Trophoblast cell (in vitro differentiated cells and primary cell): ENCODE measurements around the gene CPNE4.

Source experiments
- DNase-seq, 2 donors: peaks; one replicate each; pipeline ENCODE4 v3.0.0-alpha.2; 2016
- H2AFZ ChIP-seq: 2 replicates; pipeline ENCODE4 v1.6.1; 2013; ENCODE audit warnings: low read length, moderate library complexity, mild to moderate bottlenecking; ENCODE audit not compliant: insufficient read depth, poor library complexity
- H2AK5ac ChIP-seq: 2 replicates; pipeline ENCODE4 v1.6.1; 2013; ENCODE audit warnings: mild to moderate bottlenecking, low read length
- H2BK120ac ChIP-seq: 2 replicates; pipeline ENCODE4 v1.6.1; 2013; ENCODE audit warnings: low read length, mild to moderate bottlenecking, moderate library complexity; ENCODE audit not compliant: insufficient read depth, poor library complexity
- H2BK12ac ChIP-seq: 2 replicates; pipeline ENCODE4 v1.6.1; 2013; ENCODE audit warnings: mild to moderate bottlenecking, low read length, moderate library complexity
- H2BK5ac ChIP-seq: 2 replicates; pipeline ENCODE4 v1.6.1; 2013; ENCODE audit warnings: low read length, low read depth, moderate library complexity, mild to moderate bottlenecking; ENCODE audit not compliant: poor library complexity
- H3K14ac ChIP-seq: 2 replicates; pipeline ENCODE4 v1.6.1; 2013; ENCODE audit warnings: mild to moderate bottlenecking, low read length
- H3K18ac ChIP-seq: 2 replicates; pipeline ENCODE4 v1.6.1; 2013; ENCODE audit warnings: mild to moderate bottlenecking, low read length
- H3K23ac ChIP-seq: 2 replicates; pipeline ENCODE4 v1.6.1; 2013; ENCODE audit warnings: low read length
- H3K27ac ChIP-seq: 2 replicates; pipeline ENCODE4 v1.5.1; 2013; ENCODE audit warnings: low read depth, mild to moderate bottlenecking, inconsistent platforms, low read length, moderate library complexity
- H3K27me3 ChIP-seq: 2 replicates; pipeline ENCODE4 v1.6.1; 2013; ENCODE audit warnings: inconsistent platforms, mild to moderate bottlenecking, low read length, moderate library complexity; ENCODE audit not compliant: insufficient read depth
- H3K36me3 ChIP-seq, 2 experiments: 1 replicate in 1 of 2; 2 replicates in 1 of 2; pipeline ENCODE4 v1.6.1; 2013; ENCODE audit warnings: low read length in 2 of 2, mild to moderate bottlenecking in 2 of 2, moderate library complexity in 1 of 2; ENCODE audit not compliant: insufficient read depth in 2 of 2, control insufficient read depth in 1 of 2
- H3K4ac ChIP-seq: 2 replicates; pipeline ENCODE4 v1.6.1; 2013; ENCODE audit warnings: low read depth, mild to moderate bottlenecking, low read length, moderate library complexity
- H3K4me1 ChIP-seq, 2 experiments: 1 replicate in 1 of 2; 2 replicates in 1 of 2; pipeline ENCODE4 v1.6.1; 2013; ENCODE audit warnings: low read length in 2 of 2, mild to moderate bottlenecking in 2 of 2, moderate library complexity in 1 of 2; ENCODE audit not compliant: insufficient read depth in 2 of 2, control insufficient read depth in 1 of 2
- H3K4me2 ChIP-seq: 2 replicates; pipeline ENCODE4 v1.6.1; 2013; ENCODE audit warnings: inconsistent platforms, mild to moderate bottlenecking, low read length, moderate library complexity
- H3K4me3 ChIP-seq: 2 replicates; pipeline ENCODE4 v1.5.1; 2013; ENCODE audit warnings: mild to moderate bottlenecking, low read depth, low read length, inconsistent platforms
- H3K79me1 ChIP-seq: one replicate; pipeline ENCODE4 v1.6.1; 2013; ENCODE audit warnings: low read length
- H3K79me2 ChIP-seq: 2 replicates; pipeline ENCODE4 v1.6.1; 2013; ENCODE audit warnings: low read length, mild to moderate bottlenecking; ENCODE audit not compliant: control insufficient read depth, insufficient read depth, poor library complexity
- H3K9ac ChIP-seq: 2 replicates; pipeline ENCODE4 v1.6.1; 2013; ENCODE audit warnings: mild to moderate bottlenecking, low read length
- H3K9me3 ChIP-seq: 2 replicates; pipeline ENCODE4 v1.6.1; 2013; ENCODE audit warnings: low read depth, mild to moderate bottlenecking, control low read depth, inconsistent platforms, low read length; ENCODE audit not compliant: insufficient read depth
- H4K12ac ChIP-seq: 2 replicates; pipeline ENCODE4 v1.6.1; 2013; ENCODE audit warnings: low read depth, mild to moderate bottlenecking, low read length, moderate library complexity
- H4K8ac ChIP-seq: 2 replicates; pipeline ENCODE4 v1.6.1; 2013; ENCODE audit warnings: low read depth, mild to moderate bottlenecking, low read length, moderate library complexity
- H4K91ac ChIP-seq: one replicate; pipeline ENCODE4 v1.6.1; 2013; ENCODE audit warnings: low read depth, mild to moderate bottlenecking, low read length, moderate library complexity
- WGBS: extraction: QIAGEN DNeasy Blood & Tissue Kit; methylation state at CpG from one replicate; pipeline ENCODE4 v1.1.7; 2013; ENCODE audit warnings: missing lambda C conversion rate; ENCODE audit not compliant: insufficient read length, insufficient coverage; ENCODE audit errors: extremely low coverage; 5-methylcytosine and 5-hydroxymethylcytosine counted together

CPNE4 gene

GRCh38 chr3:131750256-131750655 is 284.6 kb downstream of the CPNE4 start:
- Histone ChIP-seq H3K14ac (no peak overlapping the region), H3K4me3 (no peak overlapping the region), H3K27me3 (no peaks in the 10 kb centered on the region), H4K12ac (no peak overlapping the region), H3K79me1 (no peaks in the 10 kb centered on the region), H3K18ac (no peak overlapping the region), H2BK120ac (no peak overlapping the region), H2BK5ac (no peak overlapping the region), H2AK5ac (no peak overlapping the region), H4K8ac (no peak overlapping the region), H3K4ac (no peak overlapping the region), H4K91ac (no peak overlapping the region), H2BK12ac (no peak overlapping the region), H3K4me1 (no peaks in the 10 kb centered on the region), H3K4me2 (no peak overlapping the region), H3K79me2 (no peaks in the 10 kb centered on the region), H2AFZ (no peak overlapping the region), H3K23ac (no peak overlapping the region), H3K9me3 (no peaks in the 10 kb centered on the region), H3K9ac (no peak overlapping the region), H3K27ac (no peak overlapping the region), H3K36me3 (no peaks in the 10 kb centered on the region)
- no CpG with 5 or more reads among the region's 3 CpGs for WGBS
- no peak for DNase-seq

GRCh38 chr3:131749826-131750225 is 285.0 kb downstream of the CPNE4 start:
- H3K36me3 ChIP-seq, result no peaks in the 10 kb centered on the region
- no peak overlapping the region for H4K91ac ChIP-seq
- H3K23ac ChIP-seq, result no peak overlapping the region
- H2BK120ac ChIP-seq, result no peak overlapping the region
- no peak overlapping the region for H4K12ac ChIP-seq
- H2BK5ac ChIP-seq, result no peak overlapping the region
- no peak overlapping the region for H3K9ac ChIP-seq
- H3K4ac ChIP-seq, result no peak overlapping the region
- H3K4me1 ChIP-seq, result no peaks in the 10 kb centered on the region
- no peak overlapping the region for H2BK12ac ChIP-seq
- H3K27ac ChIP-seq, result no peak overlapping the region
- no peaks in the 10 kb centered on the region for H3K79me1 ChIP-seq
- no peak overlapping the region for H3K4me2 ChIP-seq
- WGBS, result no CpG with 5 or more reads among the region's 1 CpG
- H3K14ac ChIP-seq, result no peak overlapping the region
- no peak overlapping the region for H2AFZ ChIP-seq
- H4K8ac ChIP-seq, result no peak overlapping the region
- H3K79me2 ChIP-seq, result no peaks in the 10 kb centered on the region
- no peaks in the 10 kb centered on the region for H3K27me3 ChIP-seq
- no peak for DNase-seq
- H3K9me3 ChIP-seq, result no peaks in the 10 kb centered on the region
- H3K4me3 ChIP-seq, result no peak overlapping the region
- H3K18ac ChIP-seq, result no peak overlapping the region
- no peak overlapping the region for H2AK5ac ChIP-seq

DNA sequence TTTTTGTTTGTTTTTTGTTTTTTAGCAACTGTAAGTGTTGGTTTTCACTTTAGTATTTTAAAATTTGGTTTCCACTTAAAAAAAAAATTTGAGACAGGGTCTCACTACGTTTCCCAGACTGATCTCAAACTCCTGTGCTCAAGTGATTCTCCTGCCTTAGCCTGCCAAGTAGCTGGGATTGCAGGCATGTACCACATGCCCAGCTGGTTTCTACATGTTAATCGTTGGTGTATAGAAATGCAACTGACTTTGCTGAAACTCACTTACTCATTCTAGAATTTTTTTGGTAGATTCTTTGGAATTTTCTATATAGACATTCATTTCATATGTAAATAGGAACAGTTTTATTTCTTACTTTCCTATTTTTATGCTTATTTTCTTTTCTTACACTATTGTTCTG is 287.3 kb downstream of the CPNE4 start:
- no peak overlapping the region for H4K91ac ChIP-seq
- H3K9me3 ChIP-seq, result no peaks in the 10 kb centered on the region
- DNase-seq, result no peak
- H2AFZ ChIP-seq, result no peak overlapping the region
- no peak overlapping the region for H2BK5ac ChIP-seq
- H3K4me3 ChIP-seq, result no peak overlapping the region
- H2BK12ac ChIP-seq, result no peak overlapping the region
- H3K36me3 ChIP-seq, result no peaks in the 10 kb centered on the region
- no peak overlapping the region for H3K18ac ChIP-seq
- no CpG with 5 or more reads among the region's 2 CpGs for WGBS
- no peaks in the 10 kb centered on the region for H3K79me1 ChIP-seq
- no peak overlapping the region for H3K4me2 ChIP-seq
- no peak overlapping the region for H3K27ac ChIP-seq
- H4K12ac ChIP-seq, result no peak overlapping the region
- no peaks in the 10 kb centered on the region for H3K79me2 ChIP-seq
- no peaks in the 10 kb centered on the region for H3K4me1 ChIP-seq
- no peak overlapping the region for H3K14ac ChIP-seq
- no peak overlapping the region for H2AK5ac ChIP-seq
- no peak overlapping the region for H2BK120ac ChIP-seq
- H4K8ac ChIP-seq, result no peak overlapping the region
- H3K23ac ChIP-seq, result no peak overlapping the region
- H3K4ac ChIP-seq, result no peak overlapping the region
- H3K27me3 ChIP-seq, result no peaks in the 10 kb centered on the region
- no peak overlapping the region for H3K9ac ChIP-seq

DNA sequence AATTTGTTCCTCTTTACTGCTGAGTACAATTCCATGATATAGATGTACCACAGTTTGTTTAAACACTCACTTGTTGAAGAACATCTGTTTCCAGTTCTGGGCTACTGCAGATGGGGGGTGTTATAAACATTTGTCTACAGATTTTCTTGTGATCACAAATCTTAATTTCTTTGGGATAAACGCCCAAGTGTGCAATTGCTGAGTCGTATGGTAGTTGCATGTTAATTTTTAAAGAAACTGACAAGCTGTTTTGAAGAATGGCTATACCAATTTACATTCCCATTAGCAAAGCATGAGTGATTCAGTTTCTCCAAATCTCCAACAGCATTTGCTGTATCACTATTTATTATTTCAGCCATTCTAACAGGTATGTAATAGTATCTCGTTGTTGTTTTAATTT is 290.0 kb downstream of the CPNE4 start:
- WGBS, result no CpG with 5 or more reads among the region's 3 CpGs
- Histone ChIP-seq H2BK5ac (no peak overlapping the region), H3K14ac (no peak overlapping the region), H3K4me3 (no peak overlapping the region), H3K18ac (no peak overlapping the region), H3K4me2 (no peak overlapping the region), H3K4me1 (no peaks in the 10 kb centered on the region), H2AFZ (no peak overlapping the region), H2BK12ac (no peak overlapping the region), H3K4ac (no peak overlapping the region), H2BK120ac (no peak overlapping the region), H3K36me3 (no peaks in the 10 kb centered on the region), H3K9me3 (no peaks in the 10 kb centered on the region), H4K12ac (no peak overlapping the region), H3K79me1 (no peaks in the 10 kb centered on the region), H3K27ac (no peak overlapping the region), H3K9ac (no peak overlapping the region), H4K8ac (no peak overlapping the region), H3K23ac (no peak overlapping the region), H2AK5ac (no peak overlapping the region), H3K79me2 (no peaks in the 10 kb centered on the region), H3K27me3 (no peaks in the 10 kb centered on the region), H4K91ac (no peak overlapping the region)
- DNase-seq, result no peak

GRCh38 chr3:131743126-131743525 is 291.7 kb downstream of the CPNE4 start:
- Histone ChIP-seq H3K79me1 (no peaks in the 10 kb centered on the region), H3K4me3 (no peak overlapping the region), H3K4me2 (no peak overlapping the region), H4K12ac (no peak overlapping the region), H2BK5ac (no peak overlapping the region), H2BK120ac (no peak overlapping the region), H2AFZ (no peak overlapping the region), H4K91ac (no peak overlapping the region), H3K9ac (no peak overlapping the region), H3K14ac (no peak overlapping the region), H3K36me3 (no peaks in the 10 kb centered on the region), H3K4me1 (no peaks in the 10 kb centered on the region), H2BK12ac (no peak overlapping the region), H3K27ac (no peak overlapping the region), H3K4ac (no peak overlapping the region), H4K8ac (no peak overlapping the region), H3K23ac (no peak overlapping the region), H3K27me3 (no peaks in the 10 kb centered on the region), H2AK5ac (no peak overlapping the region), H3K18ac (no peak overlapping the region), H3K79me2 (no peaks in the 10 kb centered on the region), H3K9me3 (no peaks in the 10 kb centered on the region)
- no peak for DNase-seq
